ENCODE measurements around the gene CHRNA3.
"Not testable (repeated sequence)": the region's sequence is repeated elsewhere in the genome, so short reads cannot be mapped to it uniquely, and the experiment has no call there.

The CHRNA3 gene

DNA sequence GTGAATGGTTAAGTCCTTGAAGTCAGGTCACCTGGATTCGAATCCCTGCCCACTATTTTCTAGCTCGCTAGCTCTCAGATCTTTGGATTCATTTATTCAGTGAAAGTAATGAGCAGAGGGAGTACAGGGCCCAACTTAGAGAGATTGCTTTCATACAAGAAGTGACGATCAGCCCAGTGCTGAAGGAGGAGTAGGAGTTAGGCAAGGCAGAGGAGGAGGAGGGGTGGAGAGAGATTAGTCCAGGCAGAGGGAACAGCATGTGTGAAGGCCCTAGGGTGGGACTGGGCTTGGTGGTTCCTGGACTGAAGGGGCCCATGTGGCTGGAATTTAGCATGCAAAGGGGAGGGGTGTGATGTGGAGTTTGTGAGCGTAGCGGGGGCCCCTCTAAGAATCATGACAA lies 59.3 kb downstream of the CHRNA3 start:
- 87 to 91% methylated on average over 5 of the region's 5 CpGs for WGBS, 2 experiments (ENCODE audit: insufficient coverage in 2 of 2)
- H3K27ac ChIP-seq (ENCODE audit: low read depth, low read length, severe bottlenecking) = no peak overlapping the region
- no peaks in the 10 kb centered on the region for H3K9me3 ChIP-seq (ENCODE audit: control insufficient read depth, low read length)
- H3K4me3 ChIP-seq (ENCODE audit: extremely low read depth, insufficient read depth, low read length, poor library complexity, severe bottlenecking) = no peak overlapping the region
- no peaks in the 10 kb centered on the region for H3K4me1 ChIP-seq (ENCODE audit: control insufficient read depth, insufficient read depth, low read length, poor library complexity, severe bottlenecking)
- H3K36me3 ChIP-seq (ENCODE audit: control insufficient read depth, insufficient read depth, low read length) = no peaks in the 10 kb centered on the region

DNA sequence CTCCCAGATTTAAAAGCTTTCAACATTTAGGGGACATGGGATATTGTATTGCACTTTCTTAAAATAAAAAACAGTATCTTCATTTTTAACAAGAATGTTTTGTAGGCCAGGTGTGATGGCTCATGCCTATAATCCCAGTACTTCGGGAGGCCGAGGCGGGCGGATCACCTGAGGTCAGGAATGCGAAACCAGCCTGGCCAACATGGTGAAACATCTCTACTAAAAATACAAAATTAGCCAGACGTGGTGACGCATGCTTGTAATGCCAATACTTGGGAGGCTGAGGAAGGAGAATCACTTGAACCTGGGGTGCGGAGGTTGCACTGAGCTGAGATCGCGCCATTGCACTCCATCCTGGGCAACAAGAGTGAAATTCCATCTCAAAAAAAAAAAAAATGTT lies 60.6 kb downstream of the CHRNA3 start:
- H3K4me3 ChIP-seq (ENCODE audit: extremely low read depth, insufficient read depth, low read length, poor library complexity, severe bottlenecking); H3K9me3 ChIP-seq (ENCODE audit: control insufficient read depth, low read length); H3K27ac ChIP-seq (ENCODE audit: low read depth, low read length, severe bottlenecking); H3K36me3 ChIP-seq (ENCODE audit: control insufficient read depth, insufficient read depth, low read length); H3K4me1 ChIP-seq (ENCODE audit: control insufficient read depth, insufficient read depth, low read length, poor library complexity, severe bottlenecking): not testable (repeated sequence)
- 96 to 100% methylated on average over 6 to 8 of the region's 10 CpGs for WGBS, 2 experiments (ENCODE audit: insufficient coverage in 2 of 2)

GRCh38 chr15:78552597-78552996 lies 68.2 kb downstream of the CHRNA3 start:
- Histone ChIP-seq H3K9me3 (ENCODE audit: control insufficient read depth, low read length) (no peaks in the 10 kb centered on the region), H3K36me3 (ENCODE audit: control insufficient read depth, insufficient read depth, low read length) (peaks cover 29% of the 10 kb centered on the region), H3K27ac (ENCODE audit: low read depth, low read length, severe bottlenecking) (no peak overlapping the region), H3K4me3 (ENCODE audit: extremely low read depth, insufficient read depth, low read length, poor library complexity, severe bottlenecking) (no peak overlapping the region), H3K4me1 (ENCODE audit: control insufficient read depth, insufficient read depth, low read length, poor library complexity, severe bottlenecking) (no peaks in the 10 kb centered on the region)
- WGBS, 2 experiments (ENCODE audit: insufficient coverage in 2 of 2) = 83 to 93% methylated on average over 5 of the region's 5 CpGs

GRCh38 chr15:78551902-78552301 lies 68.9 kb downstream of the CHRNA3 start:
- Histone ChIP-seq H3K9me3 (ENCODE audit: control insufficient read depth, low read length) (no peaks in the 10 kb centered on the region), H3K27ac (ENCODE audit: low read depth, low read length, severe bottlenecking) (no peak overlapping the region), H3K36me3 (ENCODE audit: control insufficient read depth, insufficient read depth, low read length) (peaks cover 36% of the 10 kb centered on the region), H3K4me3 (ENCODE audit: extremely low read depth, insufficient read depth, low read length, poor library complexity, severe bottlenecking) (no peak overlapping the region), H3K4me1 (ENCODE audit: control insufficient read depth, insufficient read depth, low read length, poor library complexity, severe bottlenecking) (no peaks in the 10 kb centered on the region)
- WGBS, 2 experiments (ENCODE audit: insufficient coverage in 2 of 2) = 90 to 94% methylated on average over 4 of the region's 5 CpGs

GRCh38 chr15:78550815-78551214 lies 70.0 kb downstream of the CHRNA3 start:
- H3K36me3 ChIP-seq (ENCODE audit: control insufficient read depth, insufficient read depth, low read length) = peaks cover 46% of the 10 kb centered on the region

GRCh38 chr15:78550194-78550593 lies 70.6 kb downstream of the CHRNA3 start:
- Histone ChIP-seq H3K9me3 (ENCODE audit: control insufficient read depth, low read length) (no peaks in the 10 kb centered on the region), H3K4me1 (ENCODE audit: control insufficient read depth, insufficient read depth, low read length, poor library complexity, severe bottlenecking) (no peaks in the 10 kb centered on the region), H3K27ac (ENCODE audit: low read depth, low read length, severe bottlenecking) (no peak overlapping the region), H3K4me3 (ENCODE audit: extremely low read depth, insufficient read depth, low read length, poor library complexity, severe bottlenecking) (no peak overlapping the region), H3K36me3 (ENCODE audit: control insufficient read depth, insufficient read depth, low read length) (peaks cover 53% of the 10 kb centered on the region)
- 88 to 92% methylated on average over 5 to 6 of the region's 6 CpGs for WGBS, 2 experiments (ENCODE audit: insufficient coverage in 2 of 2)

More at GRCh38 chr15:78550815-78551214, 70.0 kb downstream of the CHRNA3 start:
- Histone ChIP-seq H3K4me1 (ENCODE audit: control insufficient read depth, insufficient read depth, low read length, poor library complexity, severe bottlenecking) (no peaks in the 10 kb centered on the region), H3K9me3 (ENCODE audit: control insufficient read depth, low read length) (no peaks in the 10 kb centered on the region), H3K4me3 (ENCODE audit: extremely low read depth, insufficient read depth, low read length, poor library complexity, severe bottlenecking) (no peak overlapping the region), H3K27ac (ENCODE audit: low read depth, low read length, severe bottlenecking) (no peak overlapping the region)
- 75 to 100% methylated on average over 2 of the region's 3 CpGs for WGBS, 2 experiments (ENCODE audit: insufficient coverage in 2 of 2)

Data from mesodermal cell (in vitro differentiated cells).